H9 (cell line): ENCODE measurements around the gene POU6F2. TPM values are rescaled to one million over a fixed set of nuclear protein-coding genes. Genes with fewer than 3 reads are reported as not detected.

Experiments used
- DNase-seq: peaks from one replicate; pipeline ENCODE4 v3.0.0-alpha.2; 2017
- H2AFZ ChIP-seq: one replicate; pipeline ENCODE4 v1.6.1; 2013; ENCODE audit warnings: mild to moderate bottlenecking, low read length, control low read depth, moderate library complexity
- H2AK5ac ChIP-seq: 2 replicates; pipeline ENCODE4 v1.6.1; 2013; ENCODE audit warnings: low read length, control low read depth, mixed read lengths; ENCODE audit not compliant: insufficient read length
- H2BK120ac ChIP-seq: one replicate; pipeline ENCODE4 v1.6.1; 2013; ENCODE audit warnings: low read depth, mild to moderate bottlenecking, low read length, control low read depth, inconsistent platforms; ENCODE audit not compliant: poor library complexity, severe bottlenecking
- H2BK12ac ChIP-seq: 2 replicates; pipeline ENCODE4 v1.6.1; 2013; ENCODE audit warnings: low read length, control low read depth, mixed read lengths, low read depth; ENCODE audit not compliant: insufficient read length
- H2BK15ac ChIP-seq: 2 replicates; pipeline ENCODE4 v1.6.1; 2013; ENCODE audit warnings: low read depth, low read length, control low read depth
- H2BK20ac ChIP-seq: one replicate; pipeline ENCODE4 v1.6.1; 2013; ENCODE audit warnings: low read depth, mild to moderate bottlenecking, low read length, control low read depth, inconsistent platforms; ENCODE audit not compliant: poor library complexity, severe bottlenecking
- H2BK5ac ChIP-seq: 2 replicates; pipeline ENCODE4 v1.6.1; 2013; ENCODE audit warnings: low read length, control low read depth, mixed read lengths; ENCODE audit not compliant: insufficient read length
- H3K14ac ChIP-seq: 2 replicates; pipeline ENCODE4 v1.6.1; 2013; ENCODE audit warnings: low read length, control low read depth; ENCODE audit not compliant: insufficient read depth
- H3K18ac ChIP-seq: 2 replicates; pipeline ENCODE4 v1.6.1; 2013; ENCODE audit warnings: low read depth, mild to moderate bottlenecking, mixed read lengths, low read length, control low read depth; ENCODE audit not compliant: insufficient read length
- H3K23ac ChIP-seq: 2 replicates; pipeline ENCODE4 v1.6.1; 2013; ENCODE audit warnings: low read length, control low read depth, mixed read lengths, low read depth; ENCODE audit not compliant: insufficient read length
- H3K23me2 ChIP-seq: 2 replicates; pipeline ENCODE4 v1.6.1; 2013; ENCODE audit warnings: low read depth, mild to moderate bottlenecking, mixed read lengths, low read length, control low read depth; ENCODE audit not compliant: insufficient read length, poor library complexity, severe bottlenecking
- H3K27ac ChIP-seq: 2 replicates; pipeline ENCODE4 v1.5.1; 2013; ENCODE audit warnings: low read length, control low read depth, mixed read lengths, low read depth; ENCODE audit not compliant: insufficient read length
- H3K27me3 ChIP-seq: 2 replicates; pipeline ENCODE4 v1.6.1; 2013; ENCODE audit warnings: low read length, control low read depth, inconsistent platforms; ENCODE audit not compliant: insufficient read depth
- H3K4ac ChIP-seq: 2 replicates; pipeline ENCODE4 v1.6.1; 2013; ENCODE audit warnings: low read depth, mild to moderate bottlenecking, control low read depth, inconsistent platforms, low read length, moderate library complexity
- H3K4me1 ChIP-seq: 2 replicates; pipeline ENCODE4 v1.6.1; 2013; ENCODE audit warnings: low read length, control low read depth, inconsistent platforms; ENCODE audit not compliant: insufficient read depth
- H3K4me2 ChIP-seq: 2 replicates; pipeline ENCODE4 v1.6.1; 2013; ENCODE audit warnings: low read length, control low read depth, mixed read lengths; ENCODE audit not compliant: insufficient read length, insufficient read depth
- H3K56ac ChIP-seq: 2 replicates; pipeline ENCODE4 v1.6.1; 2013; ENCODE audit warnings: low read depth, mild to moderate bottlenecking, mixed read lengths, low read length, control low read depth; ENCODE audit not compliant: insufficient read length
- H3K79me1 ChIP-seq: 2 replicates; pipeline ENCODE4 v1.6.1; 2013; ENCODE audit warnings: low read depth, mild to moderate bottlenecking, moderate library complexity, low read length, control low read depth, inconsistent platforms; ENCODE audit not compliant: insufficient read depth, poor library complexity, severe bottlenecking
- H3K79me2 ChIP-seq: 2 replicates; pipeline ENCODE4 v1.6.1; 2013; ENCODE audit warnings: low read length, control low read depth, inconsistent platforms; ENCODE audit not compliant: insufficient read depth
- H3K9ac ChIP-seq: 2 replicates; pipeline ENCODE4 v1.6.1; 2013; ENCODE audit warnings: low read length, control low read depth, mixed read lengths; ENCODE audit not compliant: insufficient read length; ENCODE audit errors: extremely low read depth
- H3K9me3 ChIP-seq: one replicate; pipeline ENCODE4 v1.6.1; 2013; ENCODE audit warnings: low read depth, low read length, inconsistent platforms; ENCODE audit not compliant: control insufficient read depth
- H3T11ph ChIP-seq: one replicate; pipeline ENCODE4 v1.6.1; 2013; ENCODE audit warnings: mild to moderate bottlenecking, low read length, control low read depth, inconsistent platforms
- H4K20me1 ChIP-seq: one replicate; pipeline ENCODE4 v1.6.1; 2013; ENCODE audit not compliant: control insufficient read depth, insufficient read length, insufficient read depth
- H4K5ac ChIP-seq: 2 replicates; pipeline ENCODE4 v1.6.1; 2013; ENCODE audit warnings: low read depth, mild to moderate bottlenecking, mixed read lengths, low read length, control low read depth; ENCODE audit not compliant: insufficient read length
- H4K8ac ChIP-seq: replicated peaks from 2 replicates; pipeline ENCODE4 v1.6.1; 2013; ENCODE audit warnings: low read length, control low read depth, mixed read lengths, low read depth; ENCODE audit not compliant: insufficient read length
- H4K91ac ChIP-seq: 2 replicates; pipeline ENCODE4 v1.6.1; 2013; ENCODE audit warnings: low read depth, mild to moderate bottlenecking, moderate library complexity, mixed read lengths, low read length, control low read depth; ENCODE audit not compliant: insufficient read length
- H3K27ac Mint-ChIP-seq, 3 experiments: 2 replicates in 2 of 3; 3 replicates in 1 of 3; pipeline ENCODE4 v1.8.0; 2020 to 2021; ENCODE audit warnings: mixed read lengths in 3 of 3, mild to moderate bottlenecking in 1 of 3, moderate library complexity in 1 of 3
- H3K27me3 Mint-ChIP-seq: 2 replicates; pipeline ENCODE4 v1.8.0; 2021; ENCODE audit warnings: low read depth, mild to moderate bottlenecking, moderate library complexity, mixed read lengths
- H3K36me3 Mint-ChIP-seq, 3 experiments: 2 replicates in 2 of 3; 3 replicates in 1 of 3; pipeline ENCODE4 v1.8.0; 2020 to 2021; ENCODE audit warnings: low read depth in 3 of 3, mixed read lengths in 3 of 3; ENCODE audit not compliant: insufficient read depth in 1 of 3
- H3K4me1 Mint-ChIP-seq, 2 experiments: 2 replicates each; pipeline ENCODE4 v1.8.0; 2020; ENCODE audit warnings: mixed read lengths in 2 of 2
- H3K4me3 Mint-ChIP-seq, 2 experiments: 2 replicates in 1 of 2; 3 replicates in 1 of 2; pipeline ENCODE4 v1.8.0; 2020 to 2021; ENCODE audit warnings: mild to moderate bottlenecking in 2 of 2, mixed read lengths in 2 of 2, moderate library complexity in 1 of 2
- H3K9me3 Mint-ChIP-seq, 2 experiments: 2 replicates in 1 of 2; 3 replicates in 1 of 2; pipeline ENCODE4 v1.8.0; 2020; ENCODE audit warnings: mild to moderate bottlenecking in 2 of 2, mixed read lengths in 2 of 2, moderate library complexity in 1 of 2
- WGBS: extraction: QIAGEN DNeasy Blood & Tissue Kit; methylation state at CpG from one replicate; pipeline ENCODE4 v1.1.7; 2013; ENCODE audit warnings: missing lambda C conversion rate, low lambda C conversion rate, mixed read lengths; ENCODE audit not compliant: insufficient read length; ENCODE audit errors: extremely low coverage; 5-methylcytosine and 5-hydroxymethylcytosine counted together
- total RNA-seq: library from RNA; stranded (reverse); gene quantifications from 2 replicates; pipeline ENCODE4 v1.2.1, GENCODE V29; 2021
- TF ChIP-seq, protein P1 (sequence below): fragments of 200-600 bp; sonication (generic); conservative IDR thresholded peaks from 3 replicates; pipeline ENCODE4 v1.8.0; 2021; ENCODE audit warnings: antibody characterized with exemption, mild to moderate bottlenecking

POU6F2 gene
- total RNA-seq, 1 experiment from 2014 or later, result 1.9 TPM

DNA sequence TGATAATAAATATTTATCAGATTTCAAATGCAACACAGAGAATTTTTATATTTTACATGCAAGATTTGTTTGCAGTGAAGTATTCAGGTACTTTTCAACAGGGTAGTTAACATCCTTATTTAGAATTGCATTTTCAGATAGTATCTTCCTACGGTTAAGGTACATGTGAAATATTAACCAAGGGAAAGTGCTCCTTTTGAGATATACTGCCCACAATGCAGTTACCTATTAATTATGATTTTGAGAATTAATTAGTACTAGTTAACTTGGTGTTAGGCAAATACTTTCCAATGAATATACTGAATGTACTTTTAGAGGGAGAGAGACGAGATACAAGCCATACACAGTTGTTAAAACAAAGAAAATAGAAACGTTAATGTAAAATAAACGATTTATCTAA lies 382.3 kb downstream of the POU6F2 start:
- Histone ChIP-seq H3K4ac (no peak overlapping the region), H3K27ac (no peak overlapping the region), H3K79me2 (no peaks in the 10 kb centered on the region), H2BK12ac (no peak overlapping the region), H3K9ac (no peak overlapping the region), H3K56ac (no peak overlapping the region), H3K4me2 (no peak overlapping the region), H3K23me2 (no peaks in the 10 kb centered on the region), H3K14ac (no peak overlapping the region), H3K27me3 (no peaks in the 10 kb centered on the region), H3K23ac (no peak overlapping the region), H4K20me1 (no peaks in the 10 kb centered on the region), H3T11ph (no peak overlapping the region), H3K79me1 (no peaks in the 10 kb centered on the region), H2AK5ac (no peak overlapping the region), H2BK20ac (no peak overlapping the region), H3K4me1 (no peaks in the 10 kb centered on the region; the same call in 1 of the 2 replicates), H2BK120ac (no peak overlapping the region), H3K18ac (no peak overlapping the region), H4K8ac (no peak overlapping the region), H2BK5ac (no peak overlapping the region), H4K91ac (no peak overlapping the region), H4K5ac (no peak overlapping the region), H2BK15ac (no peak overlapping the region), H2AFZ (no peak overlapping the region), H3K9me3 (no peaks in the 10 kb centered on the region)
- Mint-ChIP-seq H3K27me3 (no peaks in the 10 kb centered on the region), H3K9me3 (no peaks in the 10 kb centered on the region), H3K4me1 (peaks cover 4 to 7% of the 10 kb centered on the region in 2 experiments), H3K4me3 (no peak overlapping the region), H3K36me3 (no peaks in the 10 kb centered on the region; a peak in 1 of 7 replicates), H3K27ac (no peak overlapping the region)
- TF ChIP-seq, protein P1, sequence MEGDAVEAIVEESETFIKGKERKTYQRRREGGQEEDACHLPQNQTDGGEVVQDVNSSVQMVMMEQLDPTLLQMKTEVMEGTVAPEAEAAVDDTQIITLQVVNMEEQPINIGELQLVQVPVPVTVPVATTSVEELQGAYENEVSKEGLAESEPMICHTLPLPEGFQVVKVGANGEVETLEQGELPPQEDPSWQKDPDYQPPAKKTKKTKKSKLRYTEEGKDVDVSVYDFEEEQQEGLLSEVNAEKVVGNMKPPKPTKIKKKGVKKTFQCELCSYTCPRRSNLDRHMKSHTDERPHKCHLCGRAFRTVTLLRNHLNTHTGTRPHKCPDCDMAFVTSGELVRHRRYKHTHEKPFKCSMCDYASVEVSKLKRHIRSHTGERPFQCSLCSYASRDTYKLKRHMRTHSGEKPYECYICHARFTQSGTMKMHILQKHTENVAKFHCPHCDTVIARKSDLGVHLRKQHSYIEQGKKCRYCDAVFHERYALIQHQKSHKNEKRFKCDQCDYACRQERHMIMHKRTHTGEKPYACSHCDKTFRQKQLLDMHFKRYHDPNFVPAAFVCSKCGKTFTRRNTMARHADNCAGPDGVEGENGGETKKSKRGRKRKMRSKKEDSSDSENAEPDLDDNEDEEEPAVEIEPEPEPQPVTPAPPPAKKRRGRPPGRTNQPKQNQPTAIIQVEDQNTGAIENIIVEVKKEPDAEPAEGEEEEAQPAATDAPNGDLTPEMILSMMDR, result no peak
- WGBS, result no CpG with 5 or more reads among the region's 4 CpGs
- DNase-seq, result no peak
